WERI-Rb-1 (cell line): Measurements from ENCODE around the gene UCK1.

Experiments
- DNase-seq: peaks from one replicate; pipeline ENCODE4 v3.0.0-alpha.2; 2020
- H3K27ac ChIP-seq: fragments of 250-450 bp; sonication (Bioruptor Pico); 2 replicates; pipeline ENCODE4 v1.5.1; 2020; ENCODE audit warnings: mild to moderate bottlenecking, moderate library complexity
- H3K27me3 ChIP-seq: fragments of 250-450 bp; sonication (Bioruptor Pico); 2 replicates; pipeline ENCODE4 v1.5.1; 2021; ENCODE audit warnings: mild to moderate bottlenecking, low read depth, moderate library complexity; ENCODE audit not compliant: insufficient read depth, severe bottlenecking
- H3K36me3 ChIP-seq: fragments of 250-450 bp; sonication (Bioruptor Pico); 2 replicates; pipeline ENCODE4 v1.5.1; 2020; ENCODE audit warnings: mild to moderate bottlenecking, moderate library complexity
- H3K4me3 ChIP-seq: 2 replicates; pipeline ENCODE4 v1.5.1; 2011; ENCODE audit warnings: low read depth, mild to moderate bottlenecking, control low read depth, low read length
- H3K9me3 ChIP-seq: fragments of 250-450 bp; sonication (Bioruptor Pico); 2 replicates; pipeline ENCODE4 v1.5.1; 2021; ENCODE audit warnings: mild to moderate bottlenecking, moderate library complexity; ENCODE audit not compliant: severe bottlenecking
- CTCF ChIP-seq: IDR thresholded peaks from 2 replicates; pipeline ENCODE4 v1.5.1; 2011; ENCODE audit warnings: low read depth, mild to moderate bottlenecking, control low read depth, inconsistent platforms, low read length

The UCK1 gene

GRCh38 chr9:131484051-131484445 is 47.0 kb downstream of the UCK1 start:
- no peak for DNase-seq
- peaks cover 99% of the 10 kb centered on the region for H3K36me3 ChIP-seq

DNA sequence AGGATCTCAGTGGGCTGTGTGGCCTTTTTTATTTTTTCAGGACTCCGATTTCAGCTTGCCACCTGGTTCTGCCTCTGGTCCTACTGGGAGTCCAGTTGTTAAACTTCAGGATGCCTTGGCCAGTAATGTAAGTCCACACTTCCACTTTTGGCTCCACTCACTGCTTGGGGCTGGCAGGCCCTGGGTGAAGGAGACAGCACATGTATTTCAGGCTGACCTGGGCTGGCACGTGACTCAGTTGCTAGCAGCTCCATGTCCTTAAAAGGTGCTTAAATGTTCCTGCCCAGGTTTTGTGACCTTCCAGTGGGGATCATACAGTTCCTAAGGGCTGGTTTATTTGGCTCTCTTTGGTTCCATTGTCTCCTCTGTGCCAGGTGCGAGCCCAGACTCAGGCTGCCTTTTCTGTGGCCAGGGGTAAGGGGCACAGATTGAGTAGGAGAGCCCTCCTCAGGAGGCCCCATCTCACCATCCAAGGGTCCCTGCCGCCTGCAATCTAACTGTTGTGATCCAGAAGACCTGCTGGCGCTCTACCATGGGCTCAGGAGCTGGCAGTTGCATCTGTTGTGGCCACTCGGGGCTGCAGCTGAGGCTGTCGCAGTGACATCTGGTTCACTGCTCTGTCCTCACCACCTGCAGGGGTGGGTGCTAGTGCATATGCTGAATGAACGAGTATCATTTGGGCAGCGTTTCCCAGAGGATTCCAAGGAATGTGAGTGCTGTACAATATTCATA is 47.6 kb downstream of the UCK1 start:
- no peak for TF ChIP-seq CTCF
- Histone ChIP-seq H3K4me3 (no peak overlapping the region), H3K27me3 (no peaks in the 10 kb centered on the region), H3K9me3 (no peaks in the 10 kb centered on the region), H3K36me3 (peaks cover 99% of the 10 kb centered on the region), H3K27ac (no peak overlapping the region)
- no peak for DNase-seq

More at GRCh38 chr9:131484051-131484445, 47.0 kb downstream of the UCK1 start:
- no peak for TF ChIP-seq CTCF
- H3K4me3 ChIP-seq: no peak overlapping the region
- no peaks in the 10 kb centered on the region for H3K27me3 ChIP-seq
- no peaks in the 10 kb centered on the region for H3K9me3 ChIP-seq
- no peak overlapping the region for H3K27ac ChIP-seq

GRCh38 chr9:131482343-131483006 is 48.6 kb downstream of the UCK1 start:
- H3K27ac ChIP-seq: no peak overlapping the region
- H3K9me3 ChIP-seq: no peaks in the 10 kb centered on the region
- no peaks in the 10 kb centered on the region for H3K27me3 ChIP-seq
- peaks cover 99% of the 10 kb centered on the region for H3K36me3 ChIP-seq
- TF ChIP-seq CTCF: no peak
- no peak for DNase-seq
- H3K4me3 ChIP-seq: no peak overlapping the region

GRCh38 chr9:131481441-131482342 is 49.4 kb downstream of the UCK1 start:
- no peaks in the 10 kb centered on the region for H3K27me3 ChIP-seq
- no peak overlapping the region for H3K4me3 ChIP-seq
- no peak overlapping the region for H3K27ac ChIP-seq
- no peak for TF ChIP-seq CTCF
- DNase-seq: no peak
- peaks cover 99% of the 10 kb centered on the region for H3K36me3 ChIP-seq
- H3K9me3 ChIP-seq: no peaks in the 10 kb centered on the region

- Histone ChIP-seq H3K27ac (no peak overlapping the region), H3K4me3 (no peak overlapping the region), H3K9me3 (no peaks in the 10 kb centered on the region), H3K27me3 (no peaks in the 10 kb centered on the region), H3K36me3 (peaks cover 99% of the 10 kb centered on the region)
- no peak for DNase-seq
- TF ChIP-seq CTCF: no peak
These were observed 50.8 kb downstream of the UCK1 start for GRCh38 chr9:131480258-131480657.
